ENCODE measurements around the gene PKDREJ. TPM values are rescaled to one million over a fixed set of nuclear protein-coding genes. Genes with fewer than 3 reads are reported as not detected.

Gene PKDREJ
- total RNA-seq, 1 experiment from 2014 or later = 0.04 TPM

DNA sequence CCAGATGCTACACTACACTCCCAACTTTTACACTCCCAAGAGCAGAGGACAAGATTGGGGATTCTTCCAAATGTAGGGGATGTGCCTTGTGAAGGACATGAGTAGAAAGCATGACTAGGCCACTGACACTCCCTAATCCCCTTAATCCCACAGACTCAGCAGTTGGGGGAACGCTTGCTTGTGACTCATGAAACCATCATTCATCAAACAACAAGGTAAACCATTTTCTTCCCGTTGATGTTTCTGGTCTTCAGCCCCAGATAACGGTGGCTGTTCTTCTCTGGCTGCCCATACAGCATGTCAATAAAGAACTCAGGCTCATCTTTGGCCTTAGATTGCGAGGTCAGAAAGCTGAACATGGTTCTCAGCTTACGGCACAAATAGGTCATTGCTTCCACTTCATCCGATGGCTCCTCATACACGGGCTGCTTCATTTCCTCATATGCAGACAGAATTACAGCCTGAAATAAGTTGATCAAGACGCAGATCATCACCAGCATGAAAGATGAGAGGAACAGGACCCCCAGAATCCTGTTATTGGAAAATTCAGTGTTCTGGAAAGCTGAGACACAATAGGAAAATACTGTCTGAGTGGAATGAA lies 6.7 kb downstream of the PKDREJ start:
- no peak overlapping the region for H3K27ac ChIP-seq (ENCODE audit: insufficient read length, low read depth, low read length)
- H3K36me3 Mint-ChIP-seq (ENCODE audit: insufficient read depth in 1 of 3, low read depth in 3 of 3) = peaks cover 0 to 13% (median 9%) of the 10 kb centered on the region in 3 experiments; a peak in 6 of 7 replicates
- no peak overlapping the region for H3K4ac ChIP-seq (ENCODE audit: low read depth, low read length)
- no peak overlapping the region for H3K23ac ChIP-seq (ENCODE audit: insufficient read length, low read depth, low read length)
- H4K8ac ChIP-seq (replicated peaks; ENCODE audit: insufficient read length, low read depth, low read length) = no peak overlapping the region
- DNase-seq = no peak
- H3K4me1 Mint-ChIP-seq = peaks cover 3 to 4% of the 10 kb centered on the region in 2 experiments
- H3K27ac Mint-ChIP-seq = no peak overlapping the region
- H3K9me3 ChIP-seq (ENCODE audit: control insufficient read depth, low read depth, low read length) = no peaks in the 10 kb centered on the region
- no peak overlapping the region for H3K14ac ChIP-seq (ENCODE audit: insufficient read depth, low read length)
- no peak overlapping the region for H2BK5ac ChIP-seq (ENCODE audit: insufficient read length, low read length)
- peaks cover 6% of the 10 kb centered on the region; the same call in 1 of the 2 replicates for H3K27me3 ChIP-seq (ENCODE audit: insufficient read depth, low read length)
- H4K91ac ChIP-seq (ENCODE audit: insufficient read length, low read depth, low read length) = no peak overlapping the region
- no CpG with 5 or more reads among the region's 8 CpGs for WGBS (ENCODE audit: extremely low coverage, insufficient read length, low lambda C conversion rate)
- no peaks in the 10 kb centered on the region for H3K79me2 ChIP-seq (ENCODE audit: insufficient read depth, low read length)
- no peak overlapping the region for H3K56ac ChIP-seq (ENCODE audit: insufficient read length, low read depth, low read length)
- peaks cover under 1 to 51% of the 10 kb centered on the region in 2 experiments for H3K9me3 Mint-ChIP-seq
- TF ChIP-seq, protein P1, sequence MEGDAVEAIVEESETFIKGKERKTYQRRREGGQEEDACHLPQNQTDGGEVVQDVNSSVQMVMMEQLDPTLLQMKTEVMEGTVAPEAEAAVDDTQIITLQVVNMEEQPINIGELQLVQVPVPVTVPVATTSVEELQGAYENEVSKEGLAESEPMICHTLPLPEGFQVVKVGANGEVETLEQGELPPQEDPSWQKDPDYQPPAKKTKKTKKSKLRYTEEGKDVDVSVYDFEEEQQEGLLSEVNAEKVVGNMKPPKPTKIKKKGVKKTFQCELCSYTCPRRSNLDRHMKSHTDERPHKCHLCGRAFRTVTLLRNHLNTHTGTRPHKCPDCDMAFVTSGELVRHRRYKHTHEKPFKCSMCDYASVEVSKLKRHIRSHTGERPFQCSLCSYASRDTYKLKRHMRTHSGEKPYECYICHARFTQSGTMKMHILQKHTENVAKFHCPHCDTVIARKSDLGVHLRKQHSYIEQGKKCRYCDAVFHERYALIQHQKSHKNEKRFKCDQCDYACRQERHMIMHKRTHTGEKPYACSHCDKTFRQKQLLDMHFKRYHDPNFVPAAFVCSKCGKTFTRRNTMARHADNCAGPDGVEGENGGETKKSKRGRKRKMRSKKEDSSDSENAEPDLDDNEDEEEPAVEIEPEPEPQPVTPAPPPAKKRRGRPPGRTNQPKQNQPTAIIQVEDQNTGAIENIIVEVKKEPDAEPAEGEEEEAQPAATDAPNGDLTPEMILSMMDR (conservative IDR thresholded peaks at IDR 0.05) = no peak
- H2BK20ac ChIP-seq (ENCODE audit: low read depth, low read length, poor library complexity, severe bottlenecking) = no peak overlapping the region
- H3K9ac ChIP-seq (ENCODE audit: extremely low read depth, insufficient read length, low read length) = no peak overlapping the region
- no peak overlapping the region for H2AFZ ChIP-seq (ENCODE audit: low read length)
- no peaks in the 10 kb centered on the region for H3K79me1 ChIP-seq (ENCODE audit: insufficient read depth, low read depth, low read length, poor library complexity, severe bottlenecking)
- no peak overlapping the region for H4K5ac ChIP-seq (ENCODE audit: insufficient read length, low read depth, low read length)
- no peak overlapping the region for H3K4me2 ChIP-seq (ENCODE audit: insufficient read depth, insufficient read length, low read length)
- H3T11ph ChIP-seq (ENCODE audit: low read length) = no peak overlapping the region
- H2BK120ac ChIP-seq (ENCODE audit: low read depth, low read length, poor library complexity, severe bottlenecking) = no peak overlapping the region
- no peaks in the 10 kb centered on the region for H3K4me1 ChIP-seq (ENCODE audit: insufficient read depth, low read length)
- H2AK5ac ChIP-seq (ENCODE audit: insufficient read length, low read length) = no peak overlapping the region
- H3K27me3 Mint-ChIP-seq (ENCODE audit: low read depth) = peaks cover 55% of the 10 kb centered on the region
- no peak overlapping the region for H2BK15ac ChIP-seq (ENCODE audit: low read depth, low read length)
- no peak overlapping the region for H2BK12ac ChIP-seq (ENCODE audit: insufficient read length, low read depth, low read length)
- no peaks in the 10 kb centered on the region for H3K23me2 ChIP-seq (ENCODE audit: insufficient read length, low read depth, low read length, poor library complexity, severe bottlenecking)
- H3K18ac ChIP-seq (ENCODE audit: insufficient read length, low read depth, low read length) = no peak overlapping the region
- H4K20me1 ChIP-seq (ENCODE audit: control insufficient read depth, insufficient read depth, insufficient read length) = no peaks in the 10 kb centered on the region
- H3K4me3 Mint-ChIP-seq = no peak overlapping the region

All from H9 (cell line).